ENCODE data around the gene SSBP1.
"Not testable (repeated sequence)": the region's sequence is repeated elsewhere in the genome, so short reads cannot be mapped to it uniquely, and the experiment has no call there.

Gene SSBP1

GRCh38 chr7:141709749-141710148, 28.4 kb upstream of the SSBP1 start:
- no peak for DNase-seq

- DNase-seq = no peak
Observed at GRCh38 chr7:141710301-141710700, 27.9 kb upstream of the SSBP1 start.

- DNase-seq = no peak
Observed at GRCh38 chr7:141712603-141713255, 25.4 kb upstream of the SSBP1 start.

- no peak for DNase-seq
Observed at GRCh38 chr7:141713890-141714289, 24.3 kb upstream of the SSBP1 start.

GRCh38 chr7:141714571-141714970, 23.6 kb upstream of the SSBP1 start:
- DNase-seq = no peak

- no peak for DNase-seq
Observed at GRCh38 chr7:141715018-141715417, 23.1 kb upstream of the SSBP1 start.

- DNase-seq = no peak
Observed at GRCh38 chr7:141715794-141716689, 22.1 kb upstream of the SSBP1 start.

- no peak for DNase-seq
Observed at GRCh38 chr7:141717450-141717849, 20.7 kb upstream of the SSBP1 start.

GRCh38 chr7:141722529-141722928, 15.6 kb upstream of the SSBP1 start:
- no peak for DNase-seq

GRCh38 chr7:141729020-141729419, 9.1 kb upstream of the SSBP1 start:
- DNase-seq = no peak

GRCh38 chr7:141731476-141732149, 6.5 kb upstream of the SSBP1 start:
- no peak for DNase-seq

- peak; percentile 10 for DNase-seq
Observed at GRCh38 chr7:141737118-141737835, 881 bp upstream of the SSBP1 start.

- DNase-seq = no peak
Observed at GRCh38 chr7:141738592-141739013, 445 bp downstream of the SSBP1 start.

- DNase-seq = no peak
Observed at GRCh38 chr7:141739250-141739649, 1.1 kb downstream of the SSBP1 start.

GRCh38 chr7:141742229-141742628, 4.1 kb downstream of the SSBP1 start:
- no peak for DNase-seq

- DNase-seq = no peak
Observed at GRCh38 chr7:141744131-141744530, 6.0 kb downstream of the SSBP1 start.

GRCh38 chr7:141748396-141748795, 10.2 kb downstream of the SSBP1 start:
- DNase-seq = no peak

- not testable (repeated sequence) for DNase-seq
Observed at GRCh38 chr7:141751904-141752303, 13.7 kb downstream of the SSBP1 start.

GRCh38 chr7:141752634-141753033, 14.5 kb downstream of the SSBP1 start:
- no peak for DNase-seq

GRCh38 chr7:141754939-141755338, 16.8 kb downstream of the SSBP1 start:
- DNase-seq = no peak

GRCh38 chr7:141763797-141764196, 25.6 kb downstream of the SSBP1 start, which contains the start of gene TAS2R3:
TAS2R3 (plus strand) TSS chr7:141764097; CDS start chr7:141764159, 62 bp downstream.
- DNase-seq = no peak

GRCh38 chr7:141770083-141770583, 32.0 kb downstream of the SSBP1 start:
- DNase-seq = not testable (repeated sequence)

- DNase-seq = no peak
Observed at GRCh38 chr7:141776374-141776773, 38.2 kb downstream of the SSBP1 start, which contains the start of gene TAS2R4. TAS2R4 (plus strand) TSS chr7:141776674; CDS start chr7:141778489, 1,815 bp downstream.
